ENCODE results near the gene TAF1D. TPM values are rescaled to one million over a fixed set of nuclear protein-coding genes. Genes with fewer than 3 reads are reported as not detected.

Gene TAF1D
- total RNA-seq, 1 donor from 2014 or later, result 26.7 TPM

DNA sequence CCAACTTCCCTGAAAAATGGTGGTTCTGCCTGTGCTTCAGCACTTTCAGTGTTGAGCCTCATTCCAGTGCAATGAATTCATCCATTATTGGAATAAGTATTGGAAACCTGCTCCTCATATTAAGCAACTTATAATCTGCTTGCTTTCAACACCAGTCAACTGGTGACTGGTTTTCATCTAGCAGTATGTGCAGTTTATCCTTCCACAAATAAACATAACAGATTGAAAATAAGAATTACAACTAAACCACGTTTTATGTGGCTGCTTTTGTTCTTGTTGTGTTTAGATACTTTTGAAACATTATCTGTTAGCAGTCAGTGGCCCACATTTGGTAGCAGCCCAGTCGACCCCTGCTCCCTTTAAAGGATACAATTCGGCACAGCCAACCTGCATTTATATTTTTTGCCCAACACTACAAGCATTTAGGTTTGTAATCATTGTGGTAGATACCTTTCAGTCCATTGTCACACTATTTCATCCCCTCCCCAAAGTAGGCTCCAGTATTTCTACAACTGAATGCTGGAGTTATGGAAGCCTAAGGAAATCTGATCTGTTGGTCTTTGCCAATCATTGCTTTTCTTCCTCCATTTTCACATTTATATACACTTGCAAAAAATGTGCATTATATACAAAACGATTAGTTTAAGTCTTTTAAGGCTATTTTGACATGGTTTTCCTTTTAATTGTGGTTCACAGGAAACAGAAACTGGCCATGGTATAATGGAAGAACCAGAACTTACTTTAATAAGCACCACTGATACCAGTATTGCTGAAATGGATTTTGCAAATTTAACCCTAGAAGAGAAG lies 13.1 kb downstream of the TAF1D start:
- ATAC-seq, result no peak
- DNase-seq (ENCODE audit: low spot score), result no peak

DNA sequence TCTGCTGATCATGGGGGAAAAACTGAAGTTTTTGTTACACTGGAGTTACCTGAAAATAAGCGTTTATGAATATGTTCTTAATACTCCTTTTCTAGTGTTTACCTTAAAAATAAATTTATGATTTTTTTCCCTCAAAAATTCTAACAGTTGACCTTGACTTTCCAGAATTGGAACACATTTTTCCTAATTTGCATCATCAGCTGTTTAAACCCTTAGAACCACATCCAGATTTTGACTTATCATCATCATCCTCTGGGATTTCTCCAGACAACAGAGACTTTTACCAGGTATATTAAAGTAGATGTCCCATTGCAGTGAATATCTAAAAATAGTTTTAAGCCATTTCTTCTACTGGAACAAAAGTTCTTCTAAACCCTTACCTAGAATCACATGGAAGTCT lies 17.2 kb downstream of the TAF1D start:
- no peak for DNase-seq (ENCODE audit: low spot score)
- no peak for ATAC-seq

DNA sequence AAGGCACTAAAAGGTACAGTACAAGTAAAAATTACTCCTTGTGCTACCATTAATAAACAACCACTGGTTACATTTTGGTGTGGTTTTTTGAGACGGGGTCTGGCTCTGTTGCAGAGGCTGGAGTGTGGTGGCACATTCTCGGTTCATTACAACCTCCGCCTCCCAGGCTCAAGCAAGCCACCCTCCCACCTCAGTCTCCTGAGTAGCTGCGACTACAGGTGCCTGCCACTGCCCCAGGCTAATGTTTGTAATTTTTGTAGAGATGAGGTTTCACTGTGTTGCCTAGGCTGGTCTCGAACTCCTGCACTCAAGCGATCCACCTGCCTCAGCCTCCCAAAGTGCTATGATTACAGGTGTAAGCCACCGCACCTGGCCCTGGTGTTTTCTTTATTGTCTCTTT lies 20.8 kb downstream of the TAF1D start:
- ATAC-seq, result no peak

DNA sequence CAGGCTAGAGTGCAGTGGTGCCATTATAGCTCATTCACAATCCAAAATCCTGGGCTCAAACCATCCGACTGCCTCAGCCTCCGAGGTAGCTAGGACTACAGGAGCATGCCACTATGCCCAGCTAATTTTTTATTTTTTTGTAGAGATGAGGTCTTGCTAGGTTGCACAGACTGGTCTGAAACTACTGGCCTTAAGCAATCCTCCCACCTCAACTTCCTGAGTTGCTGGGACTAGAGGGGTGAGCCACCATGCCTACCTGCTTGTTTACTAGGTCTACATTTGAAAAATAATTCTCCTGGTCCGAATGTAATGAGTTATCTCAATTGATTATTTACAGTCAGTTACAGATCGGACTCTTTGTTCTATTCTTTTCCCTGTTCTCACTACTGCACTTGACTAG lies 22.0 kb downstream of the TAF1D start:
- ATAC-seq (no peak), DNase-seq (ENCODE audit: low spot score) (no peak)

More for the DNA sequence above, 20.8 kb downstream of the TAF1D start:
- no peak for DNase-seq (ENCODE audit: low spot score)

DNA sequence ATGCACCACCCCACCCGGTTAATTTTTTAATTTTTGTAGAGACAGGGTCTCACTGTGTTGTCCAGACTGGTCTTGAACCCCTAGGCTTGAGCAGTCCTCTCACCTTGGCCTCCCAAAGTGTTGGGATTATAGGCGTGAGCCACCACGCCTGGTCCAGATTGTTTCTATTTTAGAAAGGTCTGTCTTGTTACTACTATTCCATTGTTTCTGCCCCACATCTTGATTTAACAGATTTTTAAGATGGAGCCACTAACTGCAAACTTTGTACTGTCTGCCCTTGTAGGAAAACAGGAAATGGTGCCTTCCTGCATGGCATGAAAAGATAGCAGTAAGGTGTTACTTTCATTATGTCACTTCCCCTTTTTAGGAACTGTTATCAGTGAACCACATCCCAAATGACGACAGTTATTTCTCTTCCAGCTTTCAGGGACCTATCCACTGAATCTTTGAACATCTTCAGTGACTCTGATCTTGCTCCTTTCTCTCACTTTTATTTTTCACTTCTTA lies 23.2 kb downstream of the TAF1D start:
- ATAC-seq (no peak), DNase-seq (ENCODE audit: low spot score) (no peak)

DNA sequence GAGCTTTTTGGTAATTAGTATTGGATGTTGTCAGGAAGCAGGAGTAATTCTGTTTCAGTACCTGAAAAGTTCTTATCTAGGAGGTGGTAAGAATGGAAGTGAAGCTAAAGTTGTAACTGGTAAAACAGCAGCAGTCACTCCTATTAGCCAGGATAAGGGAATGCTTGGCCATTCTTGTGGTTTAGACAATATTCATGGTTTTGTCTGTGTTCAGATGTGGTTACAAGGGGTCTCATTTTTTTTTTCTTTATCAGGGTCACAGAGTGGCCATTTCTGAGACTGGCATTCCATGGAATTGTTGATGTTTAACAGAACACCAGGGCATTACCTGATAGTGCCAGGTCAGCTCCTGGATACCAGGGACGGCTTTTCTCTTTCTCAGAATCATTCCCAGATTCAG lies 23.8 kb downstream of the TAF1D start:
- no peak for ATAC-seq

DNA sequence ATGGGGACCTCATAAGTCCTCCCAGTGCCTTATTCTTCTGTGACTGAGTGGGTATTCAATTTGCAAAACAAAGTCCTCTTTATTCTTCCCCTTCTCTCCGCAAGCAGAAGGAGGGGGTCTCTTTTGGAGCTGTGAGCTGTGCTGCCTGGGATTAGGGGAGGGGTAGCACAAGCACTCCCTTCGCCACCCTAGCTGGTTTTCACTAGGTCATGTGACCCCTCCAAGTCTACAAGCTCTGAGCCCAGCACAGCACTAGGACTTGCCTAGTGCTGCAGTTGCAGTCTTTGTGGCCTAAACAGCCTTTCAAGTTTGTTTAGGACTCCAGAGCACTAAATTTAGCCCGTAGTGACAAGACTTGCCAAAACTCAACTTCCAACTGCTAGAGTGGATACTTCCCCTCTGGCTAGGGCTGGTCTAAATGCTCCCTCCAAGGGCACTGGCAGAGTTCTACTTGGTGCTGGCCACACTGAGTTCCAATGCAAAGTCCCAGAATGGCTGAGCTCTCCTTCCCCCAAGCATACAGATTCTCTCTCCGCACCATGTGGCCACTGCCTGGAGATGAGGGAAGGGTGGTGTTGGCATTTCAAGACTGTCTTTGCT lies 25.4 kb downstream of the TAF1D start:
- DNase-seq (ENCODE audit: low spot score) (no peak), ATAC-seq (no peak)

More for the DNA sequence above, 23.8 kb downstream of the TAF1D start:
- DNase-seq (ENCODE audit: low spot score), result no peak

DNA sequence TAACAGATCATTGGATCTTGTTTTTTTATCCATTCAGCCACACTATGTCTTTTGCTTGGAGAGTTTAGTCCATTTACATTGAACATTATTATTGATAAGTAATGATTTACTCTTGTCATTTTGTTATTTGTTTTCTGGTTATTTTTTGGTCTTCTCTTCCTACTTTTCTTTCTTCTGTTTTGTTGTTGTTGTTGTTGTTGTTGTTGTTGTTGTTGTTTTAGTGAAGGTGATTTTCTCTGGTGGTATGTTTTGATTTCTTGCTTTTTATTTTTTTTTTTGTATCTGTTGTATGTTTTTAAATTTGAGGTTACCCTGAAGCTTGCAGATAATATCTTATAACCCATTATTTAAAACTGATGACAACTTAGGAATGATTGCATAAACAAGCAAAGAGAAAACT lies 28.6 kb downstream of the TAF1D start:
- ATAC-seq (no peak), DNase-seq (ENCODE audit: low spot score) (no peak)

DNA sequence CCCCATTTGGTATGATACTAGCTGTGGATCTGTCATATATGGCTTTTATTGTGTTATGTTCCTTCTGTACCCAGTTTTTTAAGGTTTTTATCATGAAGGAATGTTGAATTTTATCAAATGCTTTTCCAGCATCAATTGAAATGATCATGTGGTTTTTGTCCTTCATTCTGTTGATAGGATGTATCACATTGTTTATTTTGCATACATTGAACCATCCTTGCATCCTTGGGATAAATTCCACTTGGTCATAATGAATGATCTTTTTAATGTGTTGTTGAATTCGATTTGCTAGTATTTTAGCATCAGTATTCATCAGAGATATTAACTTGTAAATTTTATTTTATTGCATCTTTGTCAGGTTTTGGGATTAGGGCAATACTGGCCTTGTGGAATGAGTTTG lies 31.1 kb downstream of the TAF1D start:
- ATAC-seq (no peak), DNase-seq (ENCODE audit: low spot score) (no peak)

DNA sequence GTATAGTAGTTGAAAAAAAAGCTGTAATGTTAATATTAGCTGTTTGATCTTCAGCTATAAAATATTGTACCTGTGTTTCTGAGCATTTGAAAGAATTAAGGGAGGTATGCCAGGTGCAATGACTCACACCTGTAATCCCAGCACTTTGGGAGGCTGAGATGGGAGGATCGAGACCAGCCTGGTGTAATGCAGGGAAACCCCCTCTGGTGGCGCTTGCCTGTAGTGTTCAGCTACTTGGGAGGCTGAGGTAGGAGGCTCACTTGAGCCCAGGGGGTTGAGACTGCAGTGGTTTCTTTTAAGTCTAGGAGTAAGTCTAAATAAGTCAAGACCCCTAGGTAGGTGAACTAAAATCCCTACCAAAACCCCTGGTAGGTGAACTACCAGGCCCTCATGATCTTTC lies 37.1 kb downstream of the TAF1D start:
- DNase-seq (ENCODE audit: low spot score) (no peak), ATAC-seq (no peak)

DNA sequence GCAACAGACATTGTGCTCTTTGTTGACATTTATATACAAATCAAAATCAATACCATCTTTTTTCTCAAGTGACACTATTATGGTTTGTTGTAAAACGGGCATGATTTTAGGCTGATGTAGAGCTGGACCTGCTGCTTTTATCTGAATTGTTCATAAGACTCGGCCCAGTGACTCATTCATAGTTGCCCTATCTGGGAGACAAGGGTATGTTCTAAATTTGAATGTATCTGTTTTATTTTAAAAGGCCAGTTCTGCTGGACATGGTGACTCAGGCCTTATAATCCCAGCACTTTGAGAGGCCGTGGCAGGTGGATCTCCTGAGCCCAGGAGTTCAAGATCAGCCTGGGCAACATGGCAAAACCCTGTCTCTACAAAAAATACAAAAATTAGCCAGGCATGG lies 40.5 kb downstream of the TAF1D start:
- DNase-seq (ENCODE audit: low spot score), result no peak
- no peak for ATAC-seq

DNA sequence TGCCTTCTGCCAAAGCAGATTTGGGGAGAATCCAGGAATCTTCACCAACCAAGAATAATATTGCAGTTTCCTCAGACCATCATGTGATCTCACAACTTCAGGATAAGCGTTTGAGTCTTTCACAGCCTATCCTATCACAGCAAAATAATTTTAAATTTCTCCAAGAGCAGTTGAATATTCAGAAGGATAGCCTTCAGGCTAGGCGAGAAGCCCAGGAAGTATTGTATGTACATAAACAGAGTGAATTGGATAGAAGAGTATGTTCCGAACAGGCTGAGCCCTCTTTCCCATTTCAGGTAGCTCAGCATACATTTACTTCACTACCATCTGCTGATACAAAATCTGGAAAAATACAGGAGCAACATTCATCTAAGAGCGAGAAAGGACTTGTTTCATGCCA lies 43.7 kb downstream of the TAF1D start:
- no peak for DNase-seq (ENCODE audit: low spot score)
- no peak for ATAC-seq

DNA sequence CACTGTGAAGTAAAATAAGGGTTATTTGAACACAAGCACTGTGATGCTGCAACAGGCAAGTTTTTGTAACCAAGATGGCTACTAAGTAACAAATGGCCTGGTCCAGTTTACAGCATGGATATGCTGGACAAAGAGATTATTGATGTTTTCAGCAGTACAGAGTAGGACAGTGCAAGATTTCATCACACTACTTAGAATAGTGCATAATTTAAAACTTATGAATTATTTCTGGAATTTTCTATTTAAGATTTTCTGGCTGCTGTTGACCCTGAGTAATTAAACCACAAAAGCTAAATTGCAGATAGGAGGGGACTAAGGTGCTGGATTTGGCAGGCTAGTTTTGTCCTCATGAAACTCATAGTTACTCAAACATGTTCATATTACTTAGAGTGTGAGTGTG lies 46.7 kb downstream of the TAF1D start:
- no peak for ATAC-seq
- DNase-seq (ENCODE audit: low spot score), result no peak

DNA sequence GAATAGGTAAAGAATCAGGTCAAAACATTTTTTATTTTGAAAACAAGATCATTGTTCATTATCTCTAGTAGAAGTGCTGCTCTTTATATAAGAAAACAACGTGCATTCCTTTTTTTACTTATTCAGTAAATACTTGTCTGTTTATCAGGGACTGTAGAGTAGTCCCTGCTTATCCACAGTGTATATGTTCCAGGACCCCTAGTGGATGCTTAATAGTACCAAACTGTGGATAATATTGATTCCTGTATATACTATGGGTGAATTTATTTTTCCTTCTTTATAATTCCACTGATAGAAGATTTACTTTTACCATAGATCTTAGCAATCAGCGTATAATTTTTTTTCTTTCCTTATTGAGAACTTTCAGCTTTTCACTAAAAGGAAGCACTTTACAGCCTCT lies 47.2 kb downstream of the TAF1D start:
- no peak for DNase-seq (ENCODE audit: low spot score)
- ATAC-seq, result no peak

DNA sequence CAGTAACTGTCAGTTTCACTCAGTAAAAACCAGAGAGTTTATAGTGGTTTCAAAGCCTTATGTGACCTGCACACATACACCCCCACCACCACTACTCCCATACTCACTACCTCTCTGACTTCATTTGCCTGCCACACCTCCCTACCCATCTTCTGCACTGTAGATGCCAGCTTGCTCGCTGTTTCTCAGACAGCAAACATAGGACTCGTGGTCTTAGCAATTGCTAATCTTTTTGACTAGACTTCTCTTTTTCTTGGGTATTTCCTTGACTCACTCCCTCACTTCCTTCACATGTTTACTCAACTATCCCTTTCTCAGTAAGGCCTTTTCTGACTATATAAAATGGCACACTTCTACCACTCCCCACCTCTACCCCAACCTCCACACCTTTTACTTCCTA lies 52.1 kb downstream of the TAF1D start:
- ATAC-seq, result no peak
- DNase-seq (ENCODE audit: low spot score), result no peak

DNA sequence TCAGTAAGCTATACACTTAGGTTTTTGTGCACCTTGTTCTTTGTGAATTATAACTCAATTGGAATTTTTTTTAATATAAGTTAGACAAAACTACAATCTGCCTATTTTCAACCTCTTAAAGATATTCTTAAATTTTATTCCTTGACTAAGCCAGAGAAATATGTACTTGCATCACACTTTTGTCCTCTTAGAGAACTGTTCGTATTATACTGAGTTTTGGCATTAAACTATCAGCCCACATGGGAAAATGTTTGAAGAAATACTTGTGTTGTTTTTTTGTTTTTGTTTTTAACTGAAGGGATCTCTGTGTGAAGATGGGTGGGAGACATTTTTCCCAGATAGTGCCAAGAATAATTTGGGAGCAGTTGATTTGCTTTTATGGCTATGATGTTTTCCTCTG lies 54.5 kb downstream of the TAF1D start:
- ATAC-seq (no peak), DNase-seq (ENCODE audit: low spot score) (no peak)

DNA sequence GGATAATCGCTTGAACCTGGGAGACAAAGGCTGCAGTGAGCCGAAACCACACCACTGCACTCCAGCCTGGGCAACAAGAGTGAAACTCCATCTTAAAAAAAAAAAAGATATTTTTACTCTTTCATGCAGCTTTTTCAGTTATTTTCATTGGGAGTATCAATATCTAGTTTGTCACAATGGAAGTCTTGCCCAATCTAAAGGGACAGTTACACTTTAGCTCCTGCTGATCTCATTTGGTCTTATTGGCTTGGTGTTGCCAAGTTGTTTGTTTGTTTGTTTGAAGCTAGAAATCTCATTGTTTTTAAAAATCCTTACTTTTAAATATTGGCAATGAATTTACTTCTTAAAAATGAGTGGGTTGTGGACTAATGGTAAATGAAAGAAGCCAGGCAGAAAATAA lies 55.1 kb downstream of the TAF1D start:
- no peak for ATAC-seq
- DNase-seq (ENCODE audit: low spot score), result no peak

Other genes starting within 250 kb of the TAF1D start
- 48.7 TPM for gene SMCO4, start 198.1 kb downstream of the TAF1D start, total RNA-seq
- 3.1 TPM for gene CEP295, start 79.8 kb downstream of the TAF1D start, total RNA-seq
- 184 TPM for gene C11orf54, start 177 bp upstream of the TAF1D start, total RNA-seq
- gene MED17, start 42.8 kb upstream of the TAF1D start, total RNA-seq, result 9.3 TPM
- gene VSTM5, start 109.1 kb upstream of the TAF1D start, total RNA-seq, result not detected